Thyroid gland (tissue), 4 donors: ENCODE data around the gene BMERB1. TPM values are rescaled to one million over a fixed set of nuclear protein-coding genes. Genes with fewer than 3 reads are reported as not detected.

ENCODE experiments used
- DNase-seq, 2 donors: peaks; one replicate each; pipeline ENCODE4 v3.0.0-alpha.2; 2019
- H3K27ac ChIP-seq, 3 donors: fragments of 200-600 bp; sonication (generic); 1 replicate in 2 of 3; 2 replicates in 1 of 3; pipeline ENCODE4 v1.5.1; 2016 to 2019; ENCODE audit warnings: mild to moderate bottlenecking in 1 of 3, moderate library complexity in 1 of 3
- H3K27me3 ChIP-seq: fragments of 200-600 bp; sonication (generic); one replicate; pipeline ENCODE4 v1.5.1; 2019
- H3K36me3 ChIP-seq, 2 donors: fragments of 200-600 bp; sonication (generic); one replicate each; pipeline ENCODE4 v1.5.1; 2016 to 2019
- H3K4me1 ChIP-seq, 2 donors: fragments of 200-600 bp; sonication (generic); one replicate each; pipeline ENCODE4 v1.5.1; 2017 to 2019
- H3K4me3 ChIP-seq, 3 donors: fragments of 200-600 bp; sonication (generic); replicated peaks in 1 of 3; 1 replicate in 2 of 3; 2 replicates in 1 of 3; pipeline ENCODE4 v1.5.1; 2016; ENCODE audit warnings: mild to moderate bottlenecking in 1 of 3
- H3K9me3 ChIP-seq: fragments of 200-600 bp; sonication (generic); one replicate; pipeline ENCODE4 v1.5.1; 2017
- CTCF ChIP-seq, 6 experiments: fragments of 200-600 bp in 3 of 6; fragments of 450-650 bp in 3 of 6; sonication (generic) in 3 of 6; IDR thresholded peaks; one replicate each; pipeline ENCODE4 v1.5.1; 2016 to 2019; ENCODE audit warnings: antibody characterized with exemption in 6 of 6, mild to moderate bottlenecking in 2 of 6, inconsistent platforms in 1 of 6, moderate library complexity in 1 of 6
- POLR2A ChIP-seq, 2 donors: fragments of 450-650 bp; IDR thresholded peaks; one replicate each; pipeline ENCODE4 v1.6.1; 2017; ENCODE audit warnings: antibody characterized with exemption in 2 of 2, mild to moderate bottlenecking in 2 of 2, moderate library complexity in 1 of 2
- WGBS, 2 donors: methylation state at CpG; one replicate each; pipeline ENCODE4 v1.1.5; 2017; 5-methylcytosine and 5-hydroxymethylcytosine counted together
- intact Hi-C: fragments of 100-400 bp; cut with DNase I; formaldehyde crosslinking; loops from one replicate; pipeline ENCODE4 v1.15.1; 2023
- total RNA-seq, 4 donors: library from RNA; depleted of rRNA; stranded (reverse); fragments of >200 nt; gene quantifications; one replicate each; pipeline ENCODE4 v1.2.3, GENCODE V29; 2016

BMERB1 gene
- total RNA-seq, 4 donors from 2014 or later, result 13.7 to 31.0 (median 23.0) TPM

- no peak for DNase-seq
- intact Hi-C loops, result no loop called here
- no peak overlapping the region for H3K4me3 ChIP-seq
- H3K9me3 ChIP-seq, result no peaks in the 10 kb centered on the region
- 86 to 87% methylated on average over 10 of the region's 10 CpGs for WGBS, 2 donors
- peak overlapping the region in 1 of 3 donors; percentile 5 for H3K27ac ChIP-seq
- no peaks in the 10 kb centered on the region for H3K27me3 ChIP-seq
- H3K4me1 ChIP-seq, result no peaks in the 10 kb centered on the region
- TF ChIP-seq POLR2A (IDR thresholded peaks at IDR 0.05) (no peak), CTCF (IDR thresholded peaks at IDR 0.05) (no peak)
- H3K36me3 ChIP-seq, result peaks cover 0 to 3% of the 10 kb centered on the region in 2 donors
Measured at GRCh38 chr16:15581127-15581815, 146.9 kb downstream of the BMERB1 start.

GRCh38 chr16:15583526-15583925 lies 149.1 kb downstream of the BMERB1 start:
- 84 to 92% methylated on average over 4 of the region's 4 CpGs for WGBS, 2 donors
- H3K4me3 ChIP-seq, result no peak overlapping the region
- no peak for TF ChIP-seq CTCF (IDR thresholded peaks at IDR 0.05)
- TF ChIP-seq POLR2A (IDR thresholded peaks at IDR 0.05), result no peak
- no peaks in the 10 kb centered on the region for H3K9me3 ChIP-seq
- DNase-seq, result no peak
- H3K27me3 ChIP-seq, result no peaks in the 10 kb centered on the region
- peaks cover 0 to 3% of the 10 kb centered on the region in 2 donors for H3K36me3 ChIP-seq
- intact Hi-C loops, result no loop called here
- no peak overlapping the region for H3K27ac ChIP-seq
- H3K4me1 ChIP-seq, result no peaks in the 10 kb centered on the region

- TF ChIP-seq POLR2A (IDR thresholded peaks at IDR 0.05), result no peak
- no peak for TF ChIP-seq CTCF (IDR thresholded peaks at IDR 0.05)
- no peaks in the 10 kb centered on the region for H3K9me3 ChIP-seq
- H3K4me1 ChIP-seq, result peaks cover 0 to 6% of the 10 kb centered on the region in 2 donors
- intact Hi-C loops, result no loop called here
- no peaks in the 10 kb centered on the region for H3K27me3 ChIP-seq
- H3K36me3 ChIP-seq, result peaks cover 0 to 3% of the 10 kb centered on the region in 2 donors
- no peak overlapping the region for H3K4me3 ChIP-seq
- WGBS, 2 donors, result 79 to 81% methylated on average over 1 of the region's 1 CpG
- no peak overlapping the region for H3K27ac ChIP-seq
- no peak for DNase-seq
Measured at GRCh38 chr16:15585956-15586355, 151.6 kb downstream of the BMERB1 start.

GRCh38 chr16:15586716-15587115 lies 152.3 kb downstream of the BMERB1 start:
- H3K4me1 ChIP-seq, result peaks cover 0 to 6% of the 10 kb centered on the region in 2 donors
- DNase-seq, result no peak
- H3K27ac ChIP-seq, result no peak overlapping the region
- WGBS, 2 donors, result 97 to 100% methylated on average over 9 to 11 of the region's 12 CpGs
- no peak overlapping the region for H3K4me3 ChIP-seq
- H3K36me3 ChIP-seq, result peaks cover 0 to 3% of the 10 kb centered on the region in 2 donors
- no peaks in the 10 kb centered on the region for H3K27me3 ChIP-seq
- TF ChIP-seq CTCF (IDR thresholded peaks at IDR 0.05) (no peak), POLR2A (IDR thresholded peaks at IDR 0.05) (no peak)
- no peaks in the 10 kb centered on the region for H3K9me3 ChIP-seq
- intact Hi-C loops, result no loop called here

- Histone ChIP-seq H3K4me3 (no peak overlapping the region), H3K27ac (no peak overlapping the region), H3K9me3 (no peaks in the 10 kb centered on the region), H3K4me1 (peaks cover 0 to 6% of the 10 kb centered on the region in 2 donors), H3K27me3 (no peaks in the 10 kb centered on the region), H3K36me3 (peaks cover 0 to 3% of the 10 kb centered on the region in 2 donors)
- DNase-seq, result no peak
- TF ChIP-seq POLR2A (IDR thresholded peaks at IDR 0.05) (no peak), CTCF (IDR thresholded peaks at IDR 0.05) (no peak)
- intact Hi-C loops, result no loop called here
- 96 to 97% methylated on average over 17 of the region's 17 CpGs for WGBS, 2 donors
Measured at GRCh38 chr16:15587152-15587825, 152.9 kb downstream of the BMERB1 start.
